Stimulated activated naive CD4-positive, alpha-beta T cell treated with Interleukin-2 at 50 U/mL for 16 hours (primary cell): ENCODE measurements around the gene VASH1.

Experiments used
- DNase-seq: peaks from one replicate; lab custom pipeline; 2025; lab: John Stamatoyannopoulos, UW

The VASH1 gene

GRCh38 chr14:76784881-76785280 is 23.6 kb downstream of the VASH1 start:
- DNase-seq = peak; percentile 45

GRCh38 chr14:76786601-76787000 is 25.3 kb downstream of the VASH1 start:
- no peak for DNase-seq

DNA sequence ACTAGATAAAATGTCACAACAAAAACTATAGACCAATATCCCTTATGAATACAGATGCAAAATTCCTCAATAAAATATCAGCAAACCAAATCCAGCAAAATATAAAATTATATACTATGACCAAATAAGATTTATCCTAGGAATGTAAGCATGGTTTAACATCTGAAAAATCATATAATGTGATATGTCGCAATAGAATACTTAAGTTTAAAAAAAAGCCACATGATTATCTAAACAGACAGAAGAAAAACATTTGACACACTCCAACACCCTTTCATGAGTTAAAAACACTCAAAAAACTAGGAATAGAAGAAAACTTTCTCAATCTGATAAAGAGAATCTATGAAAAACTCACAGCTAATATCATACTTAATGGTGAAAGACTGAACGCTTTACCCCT is 31.2 kb downstream of the VASH1 start:
- no peak for DNase-seq

- DNase-seq = no peak
Measured at GRCh38 chr14:76793324-76793723, 32.1 kb downstream of the VASH1 start.

GRCh38 chr14:76793956-76794355 is 32.7 kb downstream of the VASH1 start:
- no peak for DNase-seq

- no peak for DNase-seq
Measured at GRCh38 chr14:76806446-76806845, 45.2 kb downstream of the VASH1 start.

DNA sequence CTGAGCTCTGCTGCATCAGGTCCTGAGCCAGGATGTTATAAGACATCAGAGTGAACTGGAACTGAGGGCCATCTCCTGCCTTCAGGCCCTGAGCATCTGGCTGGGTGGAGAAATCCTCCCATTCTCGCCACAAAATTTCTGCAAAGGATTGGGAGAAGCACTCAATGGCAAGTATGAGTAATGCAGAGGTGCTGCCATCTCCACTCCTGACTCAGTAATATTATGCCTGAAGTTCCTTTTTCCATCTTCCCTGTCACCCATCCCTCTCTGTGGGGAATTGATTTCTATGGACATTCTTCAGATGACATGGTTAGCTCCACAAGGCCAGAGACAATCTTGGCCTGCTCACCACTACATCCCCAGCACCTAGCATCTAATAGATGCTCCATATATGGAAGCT is 46.7 kb downstream of the VASH1 start:
- DNase-seq = no peak

DNA sequence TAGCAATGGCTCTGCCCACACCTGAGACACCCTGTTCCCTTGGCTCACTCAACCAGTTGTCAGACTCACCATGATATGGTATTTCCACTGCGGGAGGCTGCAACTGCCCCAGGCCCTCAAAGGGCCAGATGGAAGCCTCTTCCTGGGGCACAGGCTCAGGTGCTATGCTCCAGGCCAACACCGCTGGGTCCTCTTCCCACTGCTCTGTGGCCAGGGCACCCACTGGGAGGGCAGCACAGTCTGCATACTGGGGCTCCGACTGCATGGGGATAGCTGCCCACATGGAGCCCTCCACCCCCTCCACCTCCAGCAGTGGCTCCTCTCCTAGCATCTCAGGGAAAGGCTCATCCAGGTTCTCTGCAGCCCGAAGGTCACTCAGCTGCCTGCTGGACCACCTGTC is 47.7 kb downstream of the VASH1 start:
- DNase-seq = no peak

DNA sequence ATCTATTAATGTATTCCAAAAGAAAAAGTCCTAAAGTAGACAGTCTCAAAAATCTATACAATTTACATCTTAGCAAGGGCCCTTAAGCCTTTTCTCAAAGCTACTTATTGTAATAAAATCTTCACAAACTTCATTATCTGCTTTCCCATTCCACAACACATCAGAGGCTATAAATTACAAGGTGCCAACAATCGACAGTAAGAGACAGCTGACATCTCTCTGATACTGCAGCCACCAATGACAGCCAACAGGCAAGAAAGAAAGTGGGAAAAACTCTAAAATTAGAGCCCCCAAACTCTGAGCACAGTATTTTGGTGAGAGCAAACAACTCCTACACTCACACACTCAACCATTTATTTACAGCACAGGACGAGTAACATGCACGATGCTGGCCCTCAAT is 49.3 kb downstream of the VASH1 start:
- DNase-seq = no peak

DNA sequence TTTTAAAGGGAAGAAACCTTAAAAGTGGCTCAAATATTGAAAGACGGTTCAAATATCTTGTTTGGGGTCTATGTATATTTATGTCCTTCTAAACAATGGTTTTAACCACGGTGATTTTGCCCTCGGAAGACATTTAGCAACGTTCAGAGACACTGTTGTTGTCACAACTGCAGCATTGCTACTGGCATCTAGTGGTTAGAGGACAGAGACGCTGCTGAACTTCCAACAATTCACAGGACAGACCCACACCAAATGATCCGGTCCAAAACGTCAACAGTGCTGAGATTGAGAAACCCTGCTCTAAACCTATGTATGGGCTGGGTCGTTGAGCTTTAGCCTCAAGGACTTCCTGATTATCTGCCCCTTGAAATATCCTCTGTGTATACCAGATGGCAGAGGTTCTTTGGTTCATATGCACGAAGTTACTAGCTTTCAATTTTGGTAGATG is 49.7 kb downstream of the VASH1 start:
- DNase-seq = no peak

DNA sequence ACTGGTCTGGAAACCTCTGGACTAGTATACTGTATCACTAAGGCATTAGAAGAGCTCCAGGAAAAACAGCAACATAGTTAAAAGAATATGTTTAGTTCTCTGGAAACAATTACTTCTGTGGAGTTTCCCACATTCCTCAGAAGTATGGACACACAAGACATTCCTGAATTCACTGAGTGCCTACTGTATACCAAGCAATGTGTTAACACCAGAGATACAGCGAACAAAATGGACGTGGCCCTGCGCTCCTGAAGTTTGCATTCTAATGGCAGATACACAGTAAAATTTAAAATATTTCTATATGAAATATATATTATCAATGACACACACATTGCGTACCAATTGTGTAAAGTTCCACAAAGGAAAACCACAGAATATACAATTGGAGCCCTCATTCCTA is 50.3 kb downstream of the VASH1 start:
- DNase-seq = no peak

- DNase-seq = no peak
Measured at GRCh38 chr14:76812093-76812421, 50.8 kb downstream of the VASH1 start.

DNA sequence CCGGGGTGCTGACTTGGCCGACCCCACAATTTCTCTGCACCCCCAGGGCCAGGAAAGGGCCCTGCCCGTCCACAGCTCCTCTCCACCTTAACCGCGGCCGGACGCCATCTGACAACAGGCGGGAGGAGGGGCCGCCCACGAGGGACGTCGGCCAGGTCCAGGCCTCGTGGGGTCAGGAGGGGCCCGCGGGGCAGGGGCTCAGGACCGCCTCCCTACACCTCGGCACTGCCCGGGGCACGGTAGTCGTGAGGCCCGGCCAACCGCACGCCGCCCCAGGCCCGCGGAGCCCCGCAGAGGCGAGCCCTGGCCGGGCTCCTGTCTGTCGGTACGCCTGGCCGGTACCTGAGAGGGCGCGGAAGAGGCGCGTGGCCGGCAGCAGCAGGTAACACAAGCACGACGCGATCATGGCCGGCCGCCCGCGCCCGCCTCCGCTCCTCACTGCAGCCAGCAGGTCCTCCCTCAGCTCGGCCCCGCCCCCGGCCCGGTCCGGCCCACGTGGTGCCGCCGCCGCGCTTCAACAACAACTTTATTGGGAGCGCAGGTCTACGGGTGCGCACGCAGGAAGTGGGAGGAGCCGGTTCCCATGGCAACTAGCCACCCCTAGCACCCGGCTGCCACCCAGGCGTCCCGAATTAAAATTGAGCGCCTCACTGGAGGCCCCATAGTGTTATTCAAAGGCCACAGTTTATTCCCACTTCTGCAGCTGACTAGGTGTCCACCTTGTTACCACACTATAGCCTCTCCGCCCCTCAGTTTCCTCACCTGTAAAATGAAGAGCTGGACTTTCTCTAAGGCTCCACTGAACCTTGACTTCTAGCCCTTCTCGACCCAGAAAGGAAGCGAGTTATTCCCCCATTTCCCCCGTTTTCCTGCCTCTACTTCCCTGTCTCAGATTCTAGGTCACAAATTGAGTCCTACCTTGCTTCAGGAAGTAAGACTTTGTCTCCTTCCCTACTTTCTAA is 51.4 kb downstream of the VASH1 start, which contains the start of gene ANGEL1:
ANGEL1 (minus strand) TSS at position 461 of the 962 bp plus-strand sequence; CDS start at position 406, 55 bp downstream.
- DNase-seq = peak; percentile 95

- no peak for DNase-seq
Measured at GRCh38 chr14:76814726-76815645, 53.7 kb downstream of the VASH1 start.

- no peak for DNase-seq
Measured at GRCh38 chr14:76820700-76821099, 59.4 kb downstream of the VASH1 start.

DNA sequence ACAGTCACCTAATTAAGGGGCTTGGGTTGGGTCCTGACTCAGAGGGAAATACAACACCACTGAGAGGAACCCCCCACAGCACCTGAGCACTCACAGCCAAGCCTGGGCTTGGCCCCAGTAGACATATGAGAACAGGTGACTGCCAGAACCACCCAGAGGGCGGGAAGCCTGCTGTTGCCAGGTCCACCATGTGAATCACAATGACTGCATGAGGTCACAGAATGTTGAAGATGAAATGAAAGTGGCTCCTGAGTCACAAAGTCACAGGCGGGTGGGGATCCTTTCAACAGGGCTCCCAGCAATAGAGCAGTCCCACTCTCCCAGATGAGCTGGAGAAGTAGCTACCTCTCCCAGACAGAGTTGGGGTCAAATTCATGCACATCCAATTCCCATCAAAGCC is 64.9 kb downstream of the VASH1 start, which contains the start of gene LRRC74A:
LRRC74A (plus strand) TSS at position 287 of the 400 bp plus-strand sequence. CDS start 290 bp downstream, outside the sequence.
- no peak for DNase-seq

GRCh38 chr14:76827696-76828296 is 66.5 kb downstream of the VASH1 start:
- no peak for DNase-seq

DNA sequence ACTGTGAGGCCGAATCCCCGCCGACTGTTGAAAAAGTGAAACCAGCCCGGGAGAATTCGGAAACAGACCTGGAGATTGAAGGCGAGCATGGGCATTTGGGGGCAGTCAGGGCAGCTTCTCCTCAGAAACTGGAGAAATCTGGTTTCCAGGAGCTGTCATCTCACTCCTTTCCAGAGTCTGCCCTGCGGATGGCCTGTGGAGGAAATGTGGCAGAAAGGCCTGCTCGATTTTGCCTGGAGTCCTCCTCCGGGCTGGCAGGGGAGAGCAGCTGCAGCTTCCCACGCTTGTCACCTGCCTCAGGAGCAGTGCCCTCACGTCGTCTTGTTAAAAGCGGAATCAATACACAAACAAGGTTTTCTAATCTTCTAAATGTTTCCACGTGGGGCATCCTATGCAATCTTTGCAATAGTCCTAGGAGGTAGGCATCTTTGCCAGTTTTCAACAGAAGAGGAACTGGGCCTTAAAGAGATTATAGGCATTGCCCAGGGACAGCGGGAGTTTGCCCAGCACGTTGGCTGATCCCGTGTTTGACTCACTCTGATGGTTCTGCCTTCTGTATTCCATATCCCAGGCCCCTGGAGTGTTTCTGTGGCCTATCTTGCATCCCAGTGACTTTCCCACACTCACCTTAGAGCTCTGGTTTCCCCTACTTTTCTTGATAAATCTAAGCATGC is 67.2 kb downstream of the VASH1 start:
- DNase-seq = no peak

GRCh38 chr14:76829013-76829365 is 67.7 kb downstream of the VASH1 start:
- no peak for DNase-seq

- DNase-seq = no peak
Measured at GRCh38 chr14:76829650-76830421, 68.6 kb downstream of the VASH1 start.

DNA sequence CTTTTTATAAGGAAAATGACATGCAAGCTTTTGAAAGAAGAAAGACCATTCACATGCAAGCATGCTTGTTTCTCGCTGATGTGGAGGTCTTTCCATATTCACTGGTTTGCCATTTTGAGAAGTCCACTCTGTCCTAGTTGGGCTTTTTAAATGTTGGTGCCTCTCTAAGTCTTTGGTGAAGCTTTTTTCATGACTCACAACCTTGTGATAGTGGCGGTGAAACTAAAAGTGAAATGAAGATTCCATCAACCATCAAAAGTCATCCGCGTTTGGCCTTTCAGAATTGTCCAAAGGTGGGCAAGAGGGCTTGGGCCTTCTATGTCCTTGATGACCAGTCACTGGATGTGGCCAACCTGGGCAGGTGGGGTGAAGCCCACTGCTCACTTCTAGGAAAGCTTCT is 69.3 kb downstream of the VASH1 start:
- no peak for DNase-seq
